Measurements from ENCODE around the gene RGS19. TPM values are rescaled to one million over a fixed set of nuclear protein-coding genes. Genes with fewer than 3 reads are reported as not detected.

RGS19 gene
- total and polyA plus RNA-seq, 4 donors = 4.9 to 12.9 (median 6.3) TPM

DNA sequence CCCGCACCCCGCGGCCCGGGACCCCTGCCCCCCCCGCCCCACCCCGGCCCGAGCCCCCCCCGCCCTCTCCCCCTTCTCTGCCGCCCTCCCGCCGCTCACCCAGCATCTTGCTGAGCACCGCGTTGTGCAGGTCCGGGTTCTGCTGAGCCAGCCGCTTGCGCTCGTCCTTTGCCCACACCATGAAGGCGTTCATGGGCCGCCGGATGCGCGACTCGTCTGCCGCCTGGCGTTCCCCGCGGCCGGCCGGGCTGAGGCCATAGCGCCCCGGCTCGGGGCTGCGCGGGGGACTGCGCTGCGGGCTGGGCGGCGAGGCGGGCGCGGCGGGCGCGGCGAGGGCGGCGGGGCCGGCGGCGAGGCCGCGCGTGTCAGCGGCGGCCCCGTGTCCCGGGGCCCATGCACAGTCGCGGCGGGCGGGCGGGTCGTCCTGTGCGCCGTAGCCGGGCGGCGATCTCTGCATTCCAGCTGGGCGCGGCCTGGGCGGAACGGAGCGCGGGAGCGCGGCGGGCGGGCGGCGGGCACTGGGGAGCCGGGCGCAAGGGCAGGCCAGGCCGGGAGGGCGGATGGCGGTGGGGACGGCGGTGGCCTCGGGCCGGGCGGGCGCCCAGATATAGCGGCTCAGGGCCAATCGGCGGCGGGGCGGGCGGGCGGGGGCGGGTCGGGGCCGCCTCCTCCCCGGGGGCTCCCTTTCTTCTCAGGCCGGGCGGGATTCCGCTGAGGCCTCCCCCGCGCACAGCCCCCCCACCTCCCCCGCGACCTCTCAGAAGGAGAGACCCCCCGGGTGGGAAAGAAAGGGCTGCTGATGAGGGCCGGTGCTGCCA, 30.0 kb downstream of the RGS19 start, which contains the start of gene SOX18 (continued):
- no peak for TF ChIP-seq SP1 (IDR thresholded peaks at IDR 0.05)
- TF ChIP-seq, protein P1, sequence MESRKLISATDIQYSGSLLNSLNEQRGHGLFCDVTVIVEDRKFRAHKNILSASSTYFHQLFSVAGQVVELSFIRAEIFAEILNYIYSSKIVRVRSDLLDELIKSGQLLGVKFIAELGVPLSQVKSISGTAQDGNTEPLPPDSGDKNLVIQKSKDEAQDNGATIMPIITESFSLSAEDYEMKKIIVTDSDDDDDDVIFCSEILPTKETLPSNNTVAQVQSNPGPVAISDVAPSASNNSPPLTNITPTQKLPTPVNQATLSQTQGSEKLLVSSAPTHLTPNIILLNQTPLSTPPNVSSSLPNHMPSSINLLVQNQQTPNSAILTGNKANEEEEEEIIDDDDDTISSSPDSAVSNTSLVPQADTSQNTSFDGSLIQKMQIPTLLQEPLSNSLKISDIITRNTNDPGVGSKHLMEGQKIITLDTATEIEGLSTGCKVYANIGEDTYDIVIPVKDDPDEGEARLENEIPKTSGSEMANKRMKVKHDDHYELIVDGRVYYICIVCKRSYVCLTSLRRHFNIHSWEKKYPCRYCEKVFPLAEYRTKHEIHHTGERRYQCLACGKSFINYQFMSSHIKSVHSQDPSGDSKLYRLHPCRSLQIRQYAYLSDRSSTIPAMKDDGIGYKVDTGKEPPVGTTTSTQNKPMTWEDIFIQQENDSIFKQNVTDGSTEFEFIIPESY (IDR thresholded peaks at IDR 0.05) = no peak
- no peak for TF ChIP-seq HNF4G (IDR thresholded peaks at IDR 0.05)
- no peak for TF ChIP-seq TAF1 (conservative IDR thresholded peaks at IDR 0.05)
- TF ChIP-seq JUND (IDR thresholded peaks at IDR 0.05) = no peak
- TF ChIP-seq, protein P2, sequence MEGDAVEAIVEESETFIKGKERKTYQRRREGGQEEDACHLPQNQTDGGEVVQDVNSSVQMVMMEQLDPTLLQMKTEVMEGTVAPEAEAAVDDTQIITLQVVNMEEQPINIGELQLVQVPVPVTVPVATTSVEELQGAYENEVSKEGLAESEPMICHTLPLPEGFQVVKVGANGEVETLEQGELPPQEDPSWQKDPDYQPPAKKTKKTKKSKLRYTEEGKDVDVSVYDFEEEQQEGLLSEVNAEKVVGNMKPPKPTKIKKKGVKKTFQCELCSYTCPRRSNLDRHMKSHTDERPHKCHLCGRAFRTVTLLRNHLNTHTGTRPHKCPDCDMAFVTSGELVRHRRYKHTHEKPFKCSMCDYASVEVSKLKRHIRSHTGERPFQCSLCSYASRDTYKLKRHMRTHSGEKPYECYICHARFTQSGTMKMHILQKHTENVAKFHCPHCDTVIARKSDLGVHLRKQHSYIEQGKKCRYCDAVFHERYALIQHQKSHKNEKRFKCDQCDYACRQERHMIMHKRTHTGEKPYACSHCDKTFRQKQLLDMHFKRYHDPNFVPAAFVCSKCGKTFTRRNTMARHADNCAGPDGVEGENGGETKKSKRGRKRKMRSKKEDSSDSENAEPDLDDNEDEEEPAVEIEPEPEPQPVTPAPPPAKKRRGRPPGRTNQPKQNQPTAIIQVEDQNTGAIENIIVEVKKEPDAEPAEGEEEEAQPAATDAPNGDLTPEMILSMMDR (IDR thresholded peaks at IDR 0.05; ENCODE audit: low read depth, low read length, missing input control) = no peak

DNA sequence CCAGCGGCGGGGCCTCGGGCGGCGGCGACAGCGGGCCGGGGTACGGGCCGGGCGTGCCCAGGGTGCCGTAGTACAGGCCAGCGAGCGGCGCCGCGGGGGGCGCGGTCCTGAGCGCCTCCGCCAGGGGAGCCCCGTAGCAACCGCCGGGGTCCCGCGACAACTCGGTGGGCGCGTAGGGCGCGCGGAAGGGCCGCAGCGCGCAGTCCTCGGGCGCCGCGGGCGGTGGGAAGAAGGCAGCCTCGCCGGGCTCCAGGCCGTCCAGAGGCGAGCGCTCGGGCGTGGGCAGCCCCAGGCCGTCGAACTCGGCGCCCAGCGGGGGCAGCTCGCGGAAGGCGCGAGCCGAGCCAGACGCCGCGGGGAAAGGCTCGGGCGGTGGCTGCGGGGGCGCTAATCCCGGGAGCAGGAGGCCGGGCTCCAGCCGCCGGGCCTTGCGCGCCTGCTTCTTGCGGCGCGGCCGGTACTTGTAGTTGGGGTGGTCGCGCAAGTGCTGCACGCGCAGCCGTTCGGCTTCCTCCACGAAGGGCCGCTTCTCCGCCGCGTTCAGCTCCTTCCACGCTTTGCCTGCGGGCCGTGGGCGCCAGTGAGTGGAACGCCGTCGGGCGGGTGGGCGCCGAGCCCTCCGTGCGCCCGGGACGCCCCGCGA, 30.8 kb downstream of the RGS19 start:
- H3K9me3 ChIP-seq (ENCODE audit: control insufficient read depth in 4 of 4, low read length in 3 of 4) = no peaks in the 10 kb centered on the region
- H3K4me3 ChIP-seq (ENCODE audit: low read depth in 1 of 3, low read length in 3 of 3) = peak overlapping the region in 1 of 3 donors; percentile 51
- TF ChIP-seq, protein P1 (IDR thresholded peaks at IDR 0.05) = no peak
- TF ChIP-seq SP1 (IDR thresholded peaks at IDR 0.05) (no peak), FOXA2 (IDR thresholded peaks at IDR 0.05) (no peak), JUND (IDR thresholded peaks at IDR 0.05) (no peak), YY1 (IDR thresholded peaks at IDR 0.05) (no peak), FOXA1 (IDR thresholded peaks at IDR 0.05) (no peak), NR2F2 (IDR thresholded peaks at IDR 0.05) (no peak)
- peaks cover 0 to 11% (median 3%) of the 10 kb centered on the region in 4 donors for H3K27me3 ChIP-seq (ENCODE audit: control insufficient read depth in 4 of 4, insufficient read depth in 4 of 4, low read length in 3 of 4)
- no peak overlapping the region for H3K27ac ChIP-seq (ENCODE audit: low read depth in 1 of 2, low read length in 2 of 2)
- H3K36me3 ChIP-seq (ENCODE audit: control insufficient read depth in 4 of 4, insufficient read depth in 3 of 4, low read depth in 1 of 4, low read length in 3 of 4) = no peaks in the 10 kb centered on the region
- WGBS = 8% methylated on average over 101 of the region's 101 CpGs
- H3K9ac ChIP-seq (ENCODE audit: low read depth in 1 of 2, low read length in 2 of 2) = no peak overlapping the region
- DNase-seq (ENCODE audit: low spot score) = no peak
- H3K4me1 ChIP-seq (ENCODE audit: control insufficient read depth in 4 of 4, insufficient read depth in 4 of 4, low read length in 3 of 4) = peaks cover 0 to 8% (median 2%) of the 10 kb centered on the region in 4 donors

DNA sequence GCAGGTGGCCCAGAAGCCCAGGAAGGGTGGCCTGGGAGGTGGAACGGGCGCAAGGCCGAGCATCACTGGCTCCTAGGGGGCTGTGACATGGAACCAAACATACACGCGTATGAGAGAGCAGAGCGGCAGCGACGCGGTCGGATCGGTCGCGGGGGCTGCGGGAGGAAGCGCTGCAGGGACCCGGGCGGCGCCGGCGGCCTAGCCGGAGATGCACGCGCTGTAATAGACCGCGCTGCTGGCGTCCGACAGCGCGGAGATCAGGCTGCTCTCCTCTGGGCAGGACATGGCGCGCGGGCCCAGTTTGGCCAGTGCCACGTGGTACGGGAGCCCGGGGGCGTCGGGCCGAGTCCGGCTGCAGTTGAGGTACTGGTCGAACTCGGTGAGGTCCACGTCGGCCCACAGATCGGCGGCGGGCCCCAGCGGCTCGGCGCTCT, 31.3 kb downstream of the RGS19 start:
- peak overlapping the region in 1 of 3 donors; percentile 51 for H3K4me3 ChIP-seq (ENCODE audit: low read depth in 1 of 3, low read length in 3 of 3)
- peaks cover 0 to 8% (median 2%) of the 10 kb centered on the region in 4 donors for H3K4me1 ChIP-seq (ENCODE audit: control insufficient read depth in 4 of 4, insufficient read depth in 4 of 4, low read length in 3 of 4)
- no peaks in the 10 kb centered on the region for H3K36me3 ChIP-seq (ENCODE audit: control insufficient read depth in 4 of 4, insufficient read depth in 3 of 4, low read depth in 1 of 4, low read length in 3 of 4)
- no peaks in the 10 kb centered on the region for H3K9me3 ChIP-seq (ENCODE audit: control insufficient read depth in 4 of 4, low read length in 3 of 4)
- WGBS = 26% methylated on average over 49 of the region's 49 CpGs
- H3K9ac ChIP-seq (ENCODE audit: low read depth in 1 of 2, low read length in 2 of 2) = no peak overlapping the region
- peaks cover 0 to 11% (median 2%) of the 10 kb centered on the region in 4 donors for H3K27me3 ChIP-seq (ENCODE audit: control insufficient read depth in 4 of 4, insufficient read depth in 4 of 4, low read length in 3 of 4)
- no peak for DNase-seq (ENCODE audit: low spot score)
- no peak overlapping the region for H3K27ac ChIP-seq (ENCODE audit: low read depth in 1 of 2, low read length in 2 of 2)
- no peak for TF ChIP-seq HNF4G (IDR thresholded peaks at IDR 0.05)
- TF ChIP-seq RAD21 (IDR thresholded peaks at IDR 0.05) = no peak
- TF ChIP-seq, protein P3, sequence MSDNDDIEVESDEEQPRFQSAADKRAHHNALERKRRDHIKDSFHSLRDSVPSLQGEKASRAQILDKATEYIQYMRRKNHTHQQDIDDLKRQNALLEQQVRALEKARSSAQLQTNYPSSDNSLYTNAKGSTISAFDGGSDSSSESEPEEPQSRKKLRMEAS (IDR thresholded peaks at IDR 0.05) = no peak
- TF ChIP-seq, protein P2 (IDR thresholded peaks at IDR 0.05; ENCODE audit: low read depth, low read length, missing input control) = no peak
- no peak for TF ChIP-seq HNF4A (conservative IDR thresholded peaks at IDR 0.05)
- no peak for TF ChIP-seq SP1 (IDR thresholded peaks at IDR 0.05)
- TF ChIP-seq, protein P4, sequence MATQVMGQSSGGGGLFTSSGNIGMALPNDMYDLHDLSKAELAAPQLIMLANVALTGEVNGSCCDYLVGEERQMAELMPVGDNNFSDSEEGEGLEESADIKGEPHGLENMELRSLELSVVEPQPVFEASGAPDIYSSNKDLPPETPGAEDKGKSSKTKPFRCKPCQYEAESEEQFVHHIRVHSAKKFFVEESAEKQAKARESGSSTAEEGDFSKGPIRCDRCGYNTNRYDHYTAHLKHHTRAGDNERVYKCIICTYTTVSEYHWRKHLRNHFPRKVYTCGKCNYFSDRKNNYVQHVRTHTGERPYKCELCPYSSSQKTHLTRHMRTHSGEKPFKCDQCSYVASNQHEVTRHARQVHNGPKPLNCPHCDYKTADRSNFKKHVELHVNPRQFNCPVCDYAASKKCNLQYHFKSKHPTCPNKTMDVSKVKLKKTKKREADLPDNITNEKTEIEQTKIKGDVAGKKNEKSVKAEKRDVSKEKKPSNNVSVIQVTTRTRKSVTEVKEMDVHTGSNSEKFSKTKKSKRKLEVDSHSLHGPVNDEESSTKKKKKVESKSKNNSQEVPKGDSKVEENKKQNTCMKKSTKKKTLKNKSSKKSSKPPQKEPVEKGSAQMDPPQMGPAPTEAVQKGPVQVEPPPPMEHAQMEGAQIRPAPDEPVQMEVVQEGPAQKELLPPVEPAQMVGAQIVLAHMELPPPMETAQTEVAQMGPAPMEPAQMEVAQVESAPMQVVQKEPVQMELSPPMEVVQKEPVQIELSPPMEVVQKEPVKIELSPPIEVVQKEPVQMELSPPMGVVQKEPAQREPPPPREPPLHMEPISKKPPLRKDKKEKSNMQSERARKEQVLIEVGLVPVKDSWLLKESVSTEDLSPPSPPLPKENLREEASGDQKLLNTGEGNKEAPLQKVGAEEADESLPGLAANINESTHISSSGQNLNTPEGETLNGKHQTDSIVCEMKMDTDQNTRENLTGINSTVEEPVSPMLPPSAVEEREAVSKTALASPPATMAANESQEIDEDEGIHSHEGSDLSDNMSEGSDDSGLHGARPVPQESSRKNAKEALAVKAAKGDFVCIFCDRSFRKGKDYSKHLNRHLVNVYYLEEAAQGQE (IDR thresholded peaks at IDR 0.05) = no peak
- no peak for TF ChIP-seq FOXA2 (IDR thresholded peaks at IDR 0.05)
- no peak for TF ChIP-seq RXRA (IDR thresholded peaks at IDR 0.05)
- TF ChIP-seq NR2F2 (IDR thresholded peaks at IDR 0.05) = no peak
- TF ChIP-seq TAF1 (conservative IDR thresholded peaks at IDR 0.05) = no peak

Data from liver (tissue), 9 donors.